Epithelial cell of prostate (primary cell): ENCODE measurements around the gene SLCO4A1.

Experiments
- DNase-seq: peaks from one replicate; pipeline ENCODE4 v3.0.0-alpha.2; 2011; ENCODE audit warnings: low read depth, low spot score
- H3K27ac ChIP-seq: fragments of 450-650 bp; 2 replicates; pipeline ENCODE4 v1.5.1; 2017; ENCODE audit warnings: mild to moderate bottlenecking

Gene SLCO4A1

DNA sequence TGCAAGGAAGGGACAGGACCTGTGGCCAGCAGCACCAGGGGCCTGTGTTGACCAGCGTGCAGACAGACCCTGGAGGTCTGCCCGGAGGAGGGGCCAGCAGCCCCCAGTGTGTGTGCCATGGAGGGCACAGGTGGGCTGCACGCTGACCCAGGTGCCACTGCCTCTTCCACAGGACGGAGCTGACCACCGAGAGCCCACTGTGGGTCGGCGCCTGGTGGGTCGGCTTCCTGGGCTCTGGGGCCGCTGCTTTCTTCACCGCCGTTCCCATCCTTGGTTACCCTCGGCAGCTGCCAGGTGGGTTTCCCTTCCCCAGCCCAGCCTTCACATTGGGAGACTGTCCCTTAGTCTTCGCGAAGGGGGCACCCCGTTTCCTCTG lies 17.9 kb downstream of the SLCO4A1 start:
- H3K27ac ChIP-seq, result no peak overlapping the region
- no peak for DNase-seq

DNA sequence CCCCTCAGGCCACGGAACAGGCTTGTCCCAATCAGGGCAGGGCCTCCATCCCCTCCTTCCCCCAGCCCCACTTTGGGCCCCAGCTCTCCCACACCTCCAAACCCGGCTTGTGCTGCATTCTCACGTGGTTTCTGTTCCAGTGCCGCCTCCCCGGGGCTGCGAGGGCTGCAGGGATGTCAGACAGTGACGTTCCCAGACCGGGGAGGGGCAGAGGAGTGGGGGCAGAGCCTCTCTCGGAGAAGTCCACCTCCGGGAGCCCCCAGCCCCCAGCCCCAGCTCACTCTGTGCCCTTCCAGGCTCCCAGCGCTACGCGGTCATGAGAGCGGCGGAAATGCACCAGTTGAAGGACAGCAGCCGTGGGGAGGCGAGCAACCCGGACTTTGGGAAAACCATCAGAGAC lies 18.5 kb downstream of the SLCO4A1 start:
- H3K27ac ChIP-seq, result no peak overlapping the region
- no peak for DNase-seq

DNA sequence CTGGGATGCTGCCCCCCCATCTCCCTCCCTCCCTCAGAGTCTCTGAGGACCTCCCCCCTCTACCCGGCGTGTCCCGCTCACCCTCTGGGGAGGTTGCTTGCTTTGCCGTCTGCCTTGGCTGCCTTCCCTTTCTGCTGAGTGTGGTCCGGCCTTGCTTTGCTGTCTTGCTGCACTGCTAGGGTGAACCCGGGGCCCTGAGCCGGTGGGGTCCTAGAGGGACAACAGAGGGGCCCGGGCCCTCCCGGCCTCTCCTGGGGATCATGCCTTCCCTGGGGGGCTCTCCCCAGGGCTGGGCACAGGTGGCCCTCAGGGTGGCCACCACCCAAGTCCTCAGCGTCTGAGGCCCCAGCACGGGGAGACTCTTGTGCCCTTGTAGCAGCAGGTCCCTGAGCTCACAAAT lies 19.3 kb downstream of the SLCO4A1 start:
- DNase-seq, result no peak
- no peak overlapping the region for H3K27ac ChIP-seq

- DNase-seq, result peak; percentile 48
- peak overlapping the region; percentile 35 for H3K27ac ChIP-seq
Measured at GRCh38 chr20:62662422-62662821, 20.1 kb downstream of the SLCO4A1 start.

DNA sequence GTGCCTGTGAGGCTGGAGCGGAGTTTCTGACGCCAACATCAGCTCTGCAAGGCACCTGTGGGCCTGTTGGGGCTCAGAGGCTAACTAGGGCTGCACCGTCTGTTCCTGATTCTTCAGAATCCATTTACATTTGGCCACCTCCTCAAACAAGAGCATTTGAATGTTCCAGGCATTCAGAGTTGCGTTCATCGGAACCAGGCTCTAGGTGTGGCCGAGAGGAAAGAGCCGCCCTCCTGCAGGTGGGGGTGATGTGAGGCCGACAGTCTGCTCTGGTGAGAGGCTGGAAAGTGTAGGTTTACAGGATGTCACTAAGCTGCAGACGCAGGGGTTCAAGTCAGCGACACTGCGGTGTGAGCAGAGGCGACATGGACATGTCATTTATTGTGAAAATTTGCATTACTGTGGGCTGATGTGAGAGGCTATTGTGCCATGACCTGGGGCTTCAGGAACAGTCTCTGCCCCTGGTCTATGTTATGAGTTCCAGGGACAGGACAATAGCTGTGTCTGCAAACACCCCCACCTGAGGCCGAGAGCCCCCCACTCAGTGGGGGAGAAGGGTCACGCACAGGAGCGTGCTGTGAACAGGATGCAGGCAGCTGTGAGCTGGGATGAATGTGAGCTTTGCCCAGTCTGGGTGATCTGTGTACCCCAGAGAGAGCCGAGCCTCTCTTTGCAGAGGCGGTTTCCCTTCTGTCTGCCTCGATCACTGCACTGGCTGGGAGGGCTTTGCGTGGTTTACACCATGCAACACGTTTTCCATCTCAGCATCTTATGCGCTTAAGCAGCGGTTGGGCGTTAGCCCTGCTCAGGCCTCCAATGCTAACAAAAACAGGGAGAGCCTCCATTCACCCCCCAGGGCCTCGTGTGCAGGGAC lies 21.1 kb downstream of the SLCO4A1 start:
- no peak for DNase-seq
- no peak overlapping the region for H3K27ac ChIP-seq

DNA sequence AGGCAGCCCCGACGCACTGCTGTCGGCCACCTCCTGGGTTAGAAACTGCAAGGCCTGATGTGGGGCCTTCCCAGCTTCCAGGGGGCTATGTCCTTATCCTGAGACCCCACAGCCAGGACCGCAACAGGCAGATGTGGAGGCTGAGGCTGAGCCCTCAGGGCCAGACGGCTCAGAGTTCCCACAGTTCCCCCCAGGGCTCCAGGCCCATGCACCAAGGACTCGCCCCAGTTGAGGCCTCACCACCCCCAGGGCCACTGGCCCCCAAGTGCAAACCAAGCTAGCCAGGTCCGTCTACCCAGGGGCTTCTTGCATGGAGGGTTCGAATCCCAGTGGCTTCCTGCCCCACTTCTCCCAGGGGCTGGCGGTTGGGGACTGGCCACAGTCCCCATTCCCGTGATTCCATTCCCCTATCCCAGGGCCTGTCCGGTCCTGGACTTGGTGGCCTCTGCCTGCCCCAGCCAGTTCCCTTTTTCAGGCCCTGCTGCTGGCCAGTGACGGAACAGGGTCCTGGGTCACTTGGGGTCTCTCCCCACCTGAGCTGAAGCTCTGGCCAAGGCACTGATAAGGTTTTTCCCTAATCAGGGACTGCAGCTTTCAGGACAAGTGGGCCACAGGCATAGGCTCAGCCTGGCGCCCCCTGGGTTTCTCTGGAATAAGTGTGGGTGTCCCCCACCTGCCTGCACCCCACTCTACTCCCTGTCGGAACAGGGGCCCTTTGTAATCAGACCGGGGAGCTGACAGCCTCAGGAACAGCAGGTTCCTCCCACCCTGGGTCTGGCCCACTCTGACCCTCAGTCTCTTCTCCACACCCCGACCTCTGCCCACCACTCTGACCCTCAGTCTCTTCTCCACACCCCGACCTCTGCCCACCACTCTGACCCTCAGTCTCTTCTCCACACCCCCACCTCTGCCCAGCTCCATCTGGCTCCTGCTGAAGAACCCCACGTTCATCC lies 22.0 kb downstream of the SLCO4A1 start:
- no peak overlapping the region for H3K27ac ChIP-seq
- DNase-seq, result no peak

DNA sequence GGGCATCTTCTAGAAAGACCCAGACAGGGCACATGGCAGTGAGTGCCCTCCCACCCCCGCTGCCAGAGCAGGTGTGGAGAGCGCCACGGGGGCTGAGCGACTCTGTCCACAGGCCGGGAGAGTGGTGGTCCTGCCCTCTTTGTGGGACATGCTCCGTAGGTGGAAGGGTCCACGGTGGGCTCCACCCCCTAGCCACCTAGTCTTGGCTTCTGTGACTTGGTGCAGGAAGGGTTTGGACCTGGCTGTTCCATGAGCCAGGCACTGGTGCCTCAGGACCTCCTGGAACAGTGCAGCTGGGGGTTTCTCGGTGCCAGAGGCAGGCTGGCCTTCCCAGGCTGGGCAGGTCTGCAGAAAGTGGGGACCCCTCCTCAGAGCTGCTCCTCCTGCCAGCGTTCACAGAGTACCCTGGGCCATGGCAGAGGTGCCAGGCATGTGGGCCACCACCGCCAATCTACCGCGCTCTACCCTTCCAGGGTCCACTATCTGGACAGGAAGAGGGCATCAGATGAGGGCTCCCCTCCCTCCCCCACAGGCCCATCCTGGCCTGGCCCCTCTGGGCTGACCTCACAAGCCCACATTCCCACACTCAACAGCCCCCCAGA lies 23.0 kb downstream of the SLCO4A1 start:
- DNase-seq, result no peak
- H3K27ac ChIP-seq, result no peak overlapping the region

- no peak overlapping the region for H3K27ac ChIP-seq
- no peak for DNase-seq
Measured at GRCh38 chr20:62665826-62666735, 23.8 kb downstream of the SLCO4A1 start.

DNA sequence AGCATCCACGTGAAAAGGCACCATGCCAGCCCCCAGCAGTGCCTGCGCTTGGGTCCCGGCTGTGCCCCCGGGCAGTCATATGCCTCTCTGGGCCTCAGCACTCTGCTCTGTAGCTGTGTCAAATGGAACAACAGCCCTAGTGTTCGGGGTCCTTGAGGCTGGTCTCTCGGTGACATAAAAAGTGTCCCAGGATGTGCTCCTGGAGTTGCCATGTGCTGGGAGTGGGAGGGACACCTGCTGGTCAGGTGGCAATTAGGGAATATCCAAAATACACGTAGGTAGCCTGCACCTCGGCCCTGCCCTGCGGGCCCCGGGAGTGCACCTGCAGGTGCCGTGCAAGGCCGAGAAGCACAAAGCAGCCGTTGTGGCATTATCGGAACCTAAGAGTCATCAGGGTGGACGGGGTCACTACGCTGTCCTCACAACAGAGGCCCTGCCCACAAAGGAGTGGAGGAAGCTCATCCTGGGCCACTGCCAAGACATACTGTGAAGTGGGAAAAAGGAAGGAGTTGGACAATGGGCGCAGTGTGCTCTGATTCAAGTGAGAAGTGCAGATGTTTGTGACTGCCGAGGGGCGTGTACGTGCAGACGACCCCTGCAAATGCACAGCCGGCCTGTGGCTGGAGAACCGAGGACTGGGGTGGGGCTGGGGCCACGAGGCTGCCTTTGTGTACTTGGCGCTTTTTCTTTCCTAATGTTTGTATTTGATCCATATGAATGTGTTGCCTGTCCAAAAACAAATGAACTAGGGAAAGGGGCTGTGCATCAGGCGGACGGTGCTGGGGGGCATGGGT lies 24.6 kb downstream of the SLCO4A1 start:
- H3K27ac ChIP-seq, result no peak overlapping the region
- DNase-seq, result peak; percentile 29

DNA sequence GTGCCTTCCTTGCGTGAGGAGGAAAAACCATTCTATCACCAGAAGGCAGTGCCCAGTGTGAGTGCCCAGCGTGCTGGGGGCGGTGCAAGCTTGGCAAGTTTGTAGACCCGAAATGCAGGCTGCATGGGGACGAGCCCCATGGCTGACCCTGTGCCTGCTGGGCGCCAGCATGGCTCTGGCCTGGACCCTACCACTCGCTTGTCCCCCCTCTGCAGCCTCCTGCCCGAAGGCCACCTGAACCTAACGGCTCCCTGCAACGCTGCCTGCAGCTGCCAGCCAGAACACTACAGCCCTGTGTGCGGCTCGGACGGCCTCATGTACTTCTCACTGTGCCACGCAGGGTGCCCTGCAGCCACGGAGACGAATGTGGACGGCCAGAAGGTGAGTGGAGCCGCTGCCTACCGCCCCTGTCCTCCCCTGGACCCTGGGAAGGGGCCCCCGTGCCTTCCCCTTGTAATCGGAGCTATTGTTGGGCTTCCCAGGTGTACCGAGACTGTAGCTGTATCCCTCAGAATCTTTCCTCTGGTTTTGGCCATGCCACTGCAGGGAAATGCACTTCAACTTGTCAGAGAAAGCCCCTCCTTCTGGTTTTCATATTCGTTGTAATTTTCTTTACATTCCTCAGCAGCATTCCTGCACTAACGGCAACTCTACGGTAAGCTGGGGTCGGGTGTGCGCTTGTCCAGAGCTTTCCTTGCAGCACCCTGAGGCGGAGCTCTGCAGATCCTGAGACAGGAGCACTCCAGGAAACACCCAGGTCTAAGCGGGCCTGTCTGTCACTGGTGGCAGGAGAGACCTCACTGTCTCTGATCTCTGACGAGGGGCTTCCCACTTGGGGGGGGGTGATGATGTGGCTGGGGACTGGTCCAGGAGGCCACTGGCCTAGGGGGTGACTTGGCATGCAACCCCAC lies 25.5 kb downstream of the SLCO4A1 start:
- no peak overlapping the region for H3K27ac ChIP-seq
- no peak for DNase-seq

- no peak for DNase-seq
- H3K27ac ChIP-seq, result no peak overlapping the region
Measured at GRCh38 chr20:62668441-62669027, 26.2 kb downstream of the SLCO4A1 start.

GRCh38 chr20:62669249-62669648 lies 26.9 kb downstream of the SLCO4A1 start:
- DNase-seq, result no peak
- H3K27ac ChIP-seq, result no peak overlapping the region

DNA sequence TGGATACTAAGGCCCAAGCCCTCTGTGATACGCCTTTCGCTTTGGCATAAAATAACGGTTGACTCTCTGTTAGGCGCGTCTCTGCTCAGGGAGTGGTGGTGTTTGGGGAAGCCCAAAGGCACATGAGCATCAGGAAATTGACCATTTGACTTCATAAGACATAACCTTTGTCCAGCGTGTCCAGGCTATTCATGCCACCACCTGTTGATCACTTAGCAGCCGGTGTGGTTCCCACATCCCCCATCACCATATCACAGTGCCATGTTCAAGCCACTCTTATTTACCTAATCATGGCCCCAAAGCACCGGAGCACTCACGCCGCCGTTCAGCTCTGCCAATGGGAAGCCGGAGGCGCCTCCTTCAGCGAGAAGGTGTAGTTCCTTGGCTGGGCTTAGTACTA lies 27.9 kb downstream of the SLCO4A1 start:
- no peak for DNase-seq
- no peak overlapping the region for H3K27ac ChIP-seq

- no peak overlapping the region for H3K27ac ChIP-seq
- no peak for DNase-seq
Measured at GRCh38 chr20:62670998-62671397, 28.7 kb downstream of the SLCO4A1 start.

- DNase-seq, result no peak
- H3K27ac ChIP-seq, result no peak overlapping the region
Measured at GRCh38 chr20:62671765-62672164, 29.5 kb downstream of the SLCO4A1 start.

- DNase-seq, result no peak
- no peak overlapping the region for H3K27ac ChIP-seq
Measured at GRCh38 chr20:62674370-62674769, 32.1 kb downstream of the SLCO4A1 start.

DNA sequence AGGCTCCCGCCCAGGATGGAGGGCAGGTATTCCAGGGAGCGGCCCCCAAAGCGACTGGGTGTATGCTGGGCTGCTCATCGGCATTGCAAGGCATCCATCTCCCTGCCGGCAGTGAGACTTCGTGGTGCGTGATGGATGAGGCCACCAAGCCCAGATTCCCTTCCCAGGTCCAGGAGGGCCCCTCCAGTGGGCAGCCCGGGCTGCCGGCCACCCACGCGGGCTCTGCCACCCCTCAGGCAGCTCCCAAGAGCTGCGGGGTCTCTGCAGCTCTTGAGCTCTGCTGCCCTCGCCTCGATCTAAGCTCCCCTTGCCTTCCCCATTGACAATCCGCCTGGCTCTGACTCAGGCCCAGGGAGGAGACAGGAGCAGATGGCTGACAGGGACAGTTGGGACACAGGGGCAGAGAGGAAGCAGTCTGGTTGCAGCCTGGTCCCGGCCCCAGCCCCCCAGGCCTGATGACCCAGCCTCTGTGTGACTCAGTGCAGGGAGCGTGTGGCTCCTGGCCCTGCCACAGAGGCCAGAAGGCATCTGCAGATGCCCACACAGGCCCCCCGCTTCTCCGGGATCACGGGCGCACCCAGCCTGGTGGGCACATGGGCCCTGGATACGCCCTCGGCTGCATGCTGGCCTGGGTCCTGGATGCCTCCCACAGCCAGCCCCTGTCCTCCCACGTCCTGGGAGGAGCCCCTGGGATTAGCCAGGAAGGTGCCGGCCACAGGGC lies 33.0 kb downstream of the SLCO4A1 start:
- DNase-seq, result no peak
- no peak overlapping the region for H3K27ac ChIP-seq
